ENCODE data around the gene SPATA21. TPM values are rescaled to one million over a fixed set of nuclear protein-coding genes. Genes with fewer than 3 reads are reported as not detected.

Gene SPATA21
- total and polyA plus RNA-seq, 8 donors, result 0.14 to 0.46 (median 0.25) TPM; not detected in 2

DNA sequence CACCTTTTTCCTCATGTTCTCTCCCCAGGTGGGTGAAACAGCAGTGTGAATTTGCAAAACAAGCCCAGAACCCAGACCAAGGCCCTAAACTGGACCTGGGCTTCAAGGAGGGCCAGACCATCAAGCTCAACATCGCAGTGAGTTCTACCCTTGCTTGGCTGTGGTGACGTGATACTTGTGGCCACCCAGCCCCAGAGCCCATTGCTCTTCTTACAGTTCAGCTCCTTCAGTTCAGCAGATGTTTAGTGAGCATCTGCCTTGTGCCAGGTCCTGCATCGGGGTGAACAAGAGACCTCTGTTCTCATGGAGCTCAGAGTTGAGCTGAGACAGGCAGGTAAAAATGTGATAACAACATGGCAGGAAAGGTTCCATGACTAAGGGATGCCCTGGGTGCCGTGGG, 11.8 kb upstream of the SPATA21 start:
- peaks cover 0 to 10% of the 10 kb centered on the region in 2 donors for H3K4me1 ChIP-seq
- TF ChIP-seq, protein P1, sequence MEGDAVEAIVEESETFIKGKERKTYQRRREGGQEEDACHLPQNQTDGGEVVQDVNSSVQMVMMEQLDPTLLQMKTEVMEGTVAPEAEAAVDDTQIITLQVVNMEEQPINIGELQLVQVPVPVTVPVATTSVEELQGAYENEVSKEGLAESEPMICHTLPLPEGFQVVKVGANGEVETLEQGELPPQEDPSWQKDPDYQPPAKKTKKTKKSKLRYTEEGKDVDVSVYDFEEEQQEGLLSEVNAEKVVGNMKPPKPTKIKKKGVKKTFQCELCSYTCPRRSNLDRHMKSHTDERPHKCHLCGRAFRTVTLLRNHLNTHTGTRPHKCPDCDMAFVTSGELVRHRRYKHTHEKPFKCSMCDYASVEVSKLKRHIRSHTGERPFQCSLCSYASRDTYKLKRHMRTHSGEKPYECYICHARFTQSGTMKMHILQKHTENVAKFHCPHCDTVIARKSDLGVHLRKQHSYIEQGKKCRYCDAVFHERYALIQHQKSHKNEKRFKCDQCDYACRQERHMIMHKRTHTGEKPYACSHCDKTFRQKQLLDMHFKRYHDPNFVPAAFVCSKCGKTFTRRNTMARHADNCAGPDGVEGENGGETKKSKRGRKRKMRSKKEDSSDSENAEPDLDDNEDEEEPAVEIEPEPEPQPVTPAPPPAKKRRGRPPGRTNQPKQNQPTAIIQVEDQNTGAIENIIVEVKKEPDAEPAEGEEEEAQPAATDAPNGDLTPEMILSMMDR (IDR thresholded peaks at IDR 0.05), result no peak
- H3K27ac ChIP-seq, result no peak overlapping the region
- H3K27me3 ChIP-seq, result no peaks in the 10 kb centered on the region
- ATAC-seq, result no peak
- intact Hi-C loops (cut with DNase I), result no loop called here
- no peak for DNase-seq
- no peak overlapping the region for H3K4me3 ChIP-seq
- peaks cover 0 to 100% of the 10 kb centered on the region in 2 donors for H3K36me3 ChIP-seq
- H3K9me3 ChIP-seq, result no peaks in the 10 kb centered on the region

DNA sequence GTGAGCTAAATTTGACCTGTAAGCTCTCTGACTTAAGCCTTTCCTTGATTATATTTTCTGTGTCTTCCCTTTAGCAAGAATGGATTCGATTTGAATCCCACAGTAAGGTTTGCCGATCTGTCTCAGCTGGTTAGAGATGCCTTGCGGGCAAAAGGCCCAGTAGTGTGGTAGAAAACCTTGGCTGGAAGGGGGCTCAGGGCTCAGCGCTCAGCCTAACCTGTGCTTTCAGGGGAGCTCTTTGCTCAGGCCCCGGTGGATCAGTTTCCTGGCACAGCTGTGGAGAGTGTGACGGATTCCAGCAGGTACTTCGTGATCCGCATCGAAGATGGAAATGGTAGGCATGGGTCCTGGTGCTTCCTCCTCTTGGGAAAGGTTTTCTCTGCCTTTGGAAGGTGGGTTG, 10.4 kb upstream of the SPATA21 start:
- Histone ChIP-seq H3K27ac (no peak overlapping the region), H3K4me1 (peaks cover 6 to 24% of the 10 kb centered on the region in 2 donors), H3K27me3 (no peaks in the 10 kb centered on the region), H3K36me3 (peaks cover 0 to 95% of the 10 kb centered on the region in 2 donors), H3K4me3 (no peak overlapping the region), H3K9me3 (no peaks in the 10 kb centered on the region)
- TF ChIP-seq, protein P1 (IDR thresholded peaks at IDR 0.05), result no peak
- ATAC-seq (no peak), DNase-seq (no peak)
- intact Hi-C loops (cut with DNase I), result no loop called here

DNA sequence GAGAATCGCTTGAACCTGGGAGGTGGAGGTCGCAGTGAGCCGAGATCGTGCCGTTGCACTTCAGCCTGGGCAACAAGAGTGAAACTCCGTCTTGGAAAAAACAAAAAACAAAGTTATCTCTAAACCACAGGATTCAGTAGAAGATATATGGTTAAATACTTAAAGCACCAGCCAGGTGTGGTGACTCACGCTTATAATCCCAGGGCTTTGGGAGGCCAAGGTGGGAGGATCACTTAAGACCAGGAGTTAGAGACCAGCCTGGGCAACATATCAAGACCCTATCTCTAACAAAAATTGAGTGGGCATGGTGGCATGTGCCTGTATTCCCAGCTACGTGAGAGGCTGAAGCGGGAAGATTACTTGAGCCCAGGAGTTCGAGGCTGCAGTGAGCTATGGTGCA, 8.9 kb upstream of the SPATA21 start:
- H3K36me3 ChIP-seq, result peaks cover 0 to 79% of the 10 kb centered on the region in 2 donors
- H3K27ac ChIP-seq, result no peak overlapping the region
- DNase-seq, result no peak
- H3K27me3 ChIP-seq, result no peaks in the 10 kb centered on the region
- ATAC-seq, result no peak
- H3K4me3 ChIP-seq, result no peak overlapping the region
- no peaks in the 10 kb centered on the region for H3K9me3 ChIP-seq
- peaks cover 13 to 39% of the 10 kb centered on the region in 2 donors for H3K4me1 ChIP-seq
- intact Hi-C loops (cut with DNase I), result no loop called here
- TF ChIP-seq, protein P1 (IDR thresholded peaks at IDR 0.05), result no peak

DNA sequence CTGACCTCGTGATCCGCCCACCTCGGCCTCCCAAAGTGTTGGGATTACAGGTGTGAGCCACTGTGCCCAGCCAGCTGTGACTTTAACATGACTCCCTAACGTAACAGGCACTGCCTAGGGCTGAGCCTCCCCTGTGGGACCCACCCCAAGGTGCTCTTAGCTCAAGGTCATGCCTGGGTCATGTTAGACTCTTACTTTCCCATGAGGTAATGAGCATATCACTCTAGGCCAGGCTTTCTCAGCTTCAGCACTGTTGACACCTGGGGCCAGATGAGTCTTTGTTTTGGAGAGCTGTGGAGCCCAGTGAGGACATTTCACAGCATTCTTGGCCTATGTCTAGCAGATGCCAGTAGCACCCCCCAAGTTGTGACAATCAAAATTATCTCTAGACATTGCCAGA, 7.8 kb upstream of the SPATA21 start:
- H3K36me3 ChIP-seq, result peaks cover 0 to 69% of the 10 kb centered on the region in 2 donors
- intact Hi-C loops (cut with DNase I), result no loop called here

DNA sequence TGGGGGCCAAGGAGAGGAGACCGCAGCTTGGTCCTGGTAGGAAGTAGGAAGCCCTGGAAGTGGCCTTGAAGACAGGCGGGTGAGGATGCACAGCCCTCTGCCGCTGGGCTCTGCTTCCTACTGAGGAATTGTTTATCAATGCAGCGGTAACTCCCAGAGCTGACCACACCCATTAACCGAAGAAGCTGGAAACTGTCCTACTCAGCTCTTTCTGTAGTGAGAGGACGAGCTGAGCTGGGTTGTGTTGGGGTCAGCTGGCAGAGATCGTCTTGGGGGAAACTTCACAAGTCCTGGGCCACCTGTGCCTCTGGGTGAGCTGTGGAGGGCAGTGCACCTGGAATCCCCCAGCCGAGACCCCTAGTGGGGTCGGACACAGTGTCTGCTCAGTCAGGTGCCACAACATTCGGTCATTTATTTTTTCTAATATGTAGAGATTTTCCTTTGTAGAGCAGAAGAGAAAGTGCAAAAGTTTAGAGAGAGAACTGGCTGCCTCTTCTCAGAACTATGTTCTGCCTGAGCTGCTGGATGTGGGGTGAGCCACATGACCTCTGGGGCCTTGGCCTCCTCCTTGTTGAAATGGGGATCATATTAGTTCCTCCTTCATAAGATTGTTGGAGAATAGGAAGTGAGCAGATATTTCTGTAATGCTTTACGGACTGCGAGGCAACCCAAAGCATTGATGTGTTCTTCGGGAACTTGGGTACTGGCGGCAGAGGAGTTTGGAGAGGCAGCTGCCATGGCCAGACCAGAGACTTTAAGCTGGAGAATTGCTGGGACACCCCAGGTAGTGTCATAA, 6.9 kb upstream of the SPATA21 start:
- peak overlapping the region; percentile 54 to 91 for H3K27ac ChIP-seq
- peaks cover 13 to 49% of the 10 kb centered on the region in 2 donors for H3K4me1 ChIP-seq
- intact Hi-C loops (cut with DNase I), result no loop called here
- peaks cover 0 to 60% of the 10 kb centered on the region in 2 donors for H3K36me3 ChIP-seq
- ATAC-seq (peak; percentile 4), DNase-seq (peak in 1 of 4 donors; percentile 64)
- no peaks in the 10 kb centered on the region for H3K9me3 ChIP-seq
- no peaks in the 10 kb centered on the region for H3K27me3 ChIP-seq
- H3K4me3 ChIP-seq, result no peak overlapping the region
- TF ChIP-seq, protein P1 (IDR thresholded peaks at IDR 0.05), result no peak

More for the DNA sequence above, 7.8 kb upstream of the SPATA21 start:
- ATAC-seq, result no peak
- TF ChIP-seq, protein P1 (IDR thresholded peaks at IDR 0.05), result no peak
- no peaks in the 10 kb centered on the region for H3K9me3 ChIP-seq
- H3K4me3 ChIP-seq, result no peak overlapping the region
- no peak overlapping the region for H3K27ac ChIP-seq
- no peaks in the 10 kb centered on the region for H3K27me3 ChIP-seq
- H3K4me1 ChIP-seq, result peaks cover 13 to 45% of the 10 kb centered on the region in 2 donors
- DNase-seq, result no peak
